OCI-LY7 (cell line): Measurements from ENCODE around the gene PGPEP1. TPM values are rescaled to one million over a fixed set of nuclear protein-coding genes. Genes with fewer than 3 reads are reported as not detected.

Experiments
- BruUV-seq: library from RNA; stranded (reverse); fragments of 400-500 nt; replicated peaks from 2 replicates; lab custom pipeline; 2021; lab: Mats Ljungman, UMichigan
- CTCF ChIA-PET: fragments of 300-600 bp; sonication (Branson Sonifier 250); formaldehyde crosslinking; loops from one replicate; lab custom pipeline; 2022; ENCODE audit warnings: antibody characterized with exemption; ENCODE audit not compliant: unreplicated experiment; lab: Charles Lee
- POLR2A ChIA-PET: fragments of 300-600 bp; sonication (Branson Sonifier 250); formaldehyde crosslinking; loops from one replicate; lab custom pipeline; 2022; ENCODE audit warnings: antibody characterized with exemption; lab: Charles Lee
- DNase-seq: peaks from one replicate; pipeline ENCODE4 v3.0.0-alpha.2; 2015; ENCODE audit warnings: low spot score
- H2AFZ ChIP-seq: fragments of 200-600 bp; sonication (generic), shearing (Covaris generic); 2 replicates; pipeline ENCODE4 v1.6.1; 2014; ENCODE audit warnings: mild to moderate bottlenecking, antibody characterized with exemption, low read length, moderate library complexity
- H3K27ac ChIP-seq: fragments of 200-600 bp; sonication (generic); 2 replicates; pipeline ENCODE4 v1.5.1; 2014; ENCODE audit warnings: mixed run types, low read depth, mild to moderate bottlenecking, moderate library complexity, low read length, inconsistent platforms; ENCODE audit not compliant: poor library complexity, severe bottlenecking
- H3K36me3 ChIP-seq: fragments of 200-600 bp; sonication (generic); 2 replicates; pipeline ENCODE4 v1.6.1; 2014; ENCODE audit warnings: mild to moderate bottlenecking, antibody characterized with exemption, low read length, moderate library complexity, mixed read lengths; ENCODE audit not compliant: insufficient read depth
- H3K4me1 ChIP-seq: fragments of 200-600 bp; sonication (generic); 2 replicates; pipeline ENCODE4 v1.5.1; 2014; ENCODE audit warnings: mild to moderate bottlenecking, low read length; ENCODE audit not compliant: insufficient read depth, poor library complexity, severe bottlenecking
- H3K4me2 ChIP-seq: fragments of 200-600 bp; sonication (generic); 2 replicates; pipeline ENCODE4 v1.6.1; 2014; ENCODE audit warnings: mild to moderate bottlenecking, low read length
- H3K4me3 ChIP-seq: fragments of 200-600 bp; sonication (generic); 2 replicates; pipeline ENCODE4 v1.5.1; 2014; ENCODE audit warnings: mild to moderate bottlenecking, low read depth, low read length; ENCODE audit not compliant: poor library complexity, severe bottlenecking
- H3K79me2 ChIP-seq: fragments of 200-600 bp; sonication (generic); 2 replicates; pipeline ENCODE4 v1.6.1; 2016; ENCODE audit warnings: low read depth, mild to moderate bottlenecking, low read length, moderate library complexity, mixed read lengths; ENCODE audit not compliant: insufficient read depth
- H3K9me2 ChIP-seq: fragments of 200-600 bp; sonication (generic); 2 replicates; pipeline ENCODE4 v1.6.1; 2016; ENCODE audit warnings: mild to moderate bottlenecking, low read length, mixed read lengths; ENCODE audit not compliant: insufficient read depth
- H3K9me3 ChIP-seq: fragments of 200-600 bp; sonication (generic); 2 replicates; pipeline ENCODE4 v1.6.1; 2014; ENCODE audit warnings: mild to moderate bottlenecking, mixed run types, low read length, mixed read lengths
- H4K20me1 ChIP-seq: fragments of 200-600 bp; sonication (generic); 2 replicates; pipeline ENCODE4 v1.6.1; 2014; ENCODE audit warnings: mild to moderate bottlenecking, antibody characterized with exemption, low read length, moderate library complexity, mixed read lengths; ENCODE audit not compliant: insufficient read depth
- CTCF ChIP-seq: fragments of 200-600 bp; sonication (generic); conservative IDR thresholded peaks from 2 replicates; pipeline ENCODE4 v1.5.1; 2014; ENCODE audit warnings: mild to moderate bottlenecking, antibody characterized with exemption, low read length, moderate library complexity, mixed read lengths
- EZH2phosphoT487 ChIP-seq: fragments of 200-600 bp; sonication (generic); IDR thresholded peaks from 2 replicates; pipeline ENCODE4 v1.6.1; 2018; ENCODE audit warnings: low read depth, borderline replicate concordance, mild to moderate bottlenecking, mixed run types, antibody characterized with exemption, low read length, moderate library complexity, mixed read lengths
- intact Hi-C: fragments of 100-400 bp; cut with micrococcal nuclease; formaldehyde crosslinking; loops from one replicate; pipeline ENCODE4 v1.10.0; 2022; ENCODE audit not compliant: unreplicated experiment
- total RNA-seq, 2 experiments: library from RNA; depleted of rRNA in 1 of 2; stranded (reverse); fragments of >200 nt in 1 of 2; shearing (Covaris generic) in 1 of 2; gene quantifications; 2 replicates each; pipeline ENCODE4 v1.2.3, GENCODE V29; 2014 to 2022

The PGPEP1 gene
- total RNA-seq, 2 experiments from 2014 or later, result 15.2 to 44.1 TPM

- Histone ChIP-seq H3K4me1 (peaks cover 40% of the 10 kb centered on the region), H4K20me1 (no peaks in the 10 kb centered on the region), H3K36me3 (peaks cover 79% of the 10 kb centered on the region), H3K79me2 (no peaks in the 10 kb centered on the region), H3K9me2 (no peaks in the 10 kb centered on the region), H3K27ac (no peak overlapping the region), H2AFZ (no peak overlapping the region), H3K9me3 (no peaks in the 10 kb centered on the region), H3K4me2 (no peak overlapping the region), H3K4me3 (no peak overlapping the region)
- ChIA-PET POLR2A (interaction anchor here (0.6 kb wide), 1 partner anchor 53 kb away, joined by 3 read pairs; no protein-coding TSS in a partner anchor), CTCF (no interaction called here)
- TF ChIP-seq EZH2phosphoT487, result no peak
- TF ChIP-seq CTCF, result no peak
- no TSS peak for BruUV-seq
- DNase-seq, result no peak
- intact Hi-C loops, result no loop called here
Measured at GRCh38 chr19:18308948-18309325, 31.5 kb upstream of the PGPEP1 start.

- H3K27ac ChIP-seq, result no peak overlapping the region
- BruUV-seq, result no TSS peak
- H3K4me2 ChIP-seq, result no peak overlapping the region
- H3K9me2 ChIP-seq, result no peaks in the 10 kb centered on the region
- H3K4me1 ChIP-seq, result peaks cover 34% of the 10 kb centered on the region
- no peak for DNase-seq
- CTCF ChIA-PET, result interaction anchor here (0.6 kb wide), 1 partner anchor 11 kb away, joined by 8 read pairs; no protein-coding TSS in a partner anchor
- TF ChIP-seq EZH2phosphoT487 (no peak), CTCF (no peak)
- peaks cover 86% of the 10 kb centered on the region for H3K36me3 ChIP-seq
- no peaks in the 10 kb centered on the region for H3K79me2 ChIP-seq
- POLR2A ChIA-PET, result interaction anchor here (0.6 kb wide), 1 partner anchor 54 kb away, joined by 3 read pairs; no protein-coding TSS in a partner anchor
- no peaks in the 10 kb centered on the region for H3K9me3 ChIP-seq
- H4K20me1 ChIP-seq, result no peaks in the 10 kb centered on the region
- H2AFZ ChIP-seq, result no peak overlapping the region
- intact Hi-C loops, result no loop called here
- no peak overlapping the region for H3K4me3 ChIP-seq
Measured at GRCh38 chr19:18309525-18310064, 30.8 kb upstream of the PGPEP1 start.
